Measurements from ENCODE around the gene ADAMTSL1. TPM values are rescaled to one million over a fixed set of nuclear protein-coding genes. Genes with fewer than 3 reads are reported as not detected.

ADAMTSL1 gene
- polyA plus RNA-seq, 1 experiment: 17.2 TPM

- no peak for TF ChIP-seq CTCF (IDR thresholded peaks at IDR 0.05; ENCODE audit: insufficient read depth, low read depth, low read length)
- no peak for DNase-seq (ENCODE audit: low read depth)
- ChIA-PET POLR2A (no interaction called here), CTCF (no interaction called here)
- Histone ChIP-seq H3K27me3 (ENCODE audit: control insufficient read depth, insufficient read depth, low read length) (no peaks in the 10 kb centered on the region), H3K4me3 (ENCODE audit: low read depth, low read length) (no peak overlapping the region), H3K36me3 (ENCODE audit: control insufficient read depth, insufficient read depth, low read length) (no peaks in the 10 kb centered on the region)
Observed at GRCh38 chr9:18721995-18722310, 248.0 kb downstream of the ADAMTSL1 start.

- no peaks in the 10 kb centered on the region for H3K36me3 ChIP-seq (ENCODE audit: control insufficient read depth, insufficient read depth, low read length)
- no peak overlapping the region for H3K4me3 ChIP-seq (ENCODE audit: low read depth, low read length)
- CTCF ChIA-PET: no interaction called here
- POLR2A ChIA-PET: no interaction called here
- H3K27me3 ChIP-seq (ENCODE audit: control insufficient read depth, insufficient read depth, low read length): no peaks in the 10 kb centered on the region
- DNase-seq (ENCODE audit: low read depth): no peak
- no peak for TF ChIP-seq CTCF (IDR thresholded peaks at IDR 0.05; ENCODE audit: insufficient read depth, low read depth, low read length)
Observed at GRCh38 chr9:18722882-18723281, 248.9 kb downstream of the ADAMTSL1 start.

GRCh38 chr9:18723366-18723765 lies 249.4 kb downstream of the ADAMTSL1 start:
- ChIA-PET CTCF (no interaction called here), POLR2A (interaction anchor here (0.6 kb wide), 1 partner anchor 138 kb away, joined by 4 read pairs; no protein-coding TSS in a partner anchor)
- Histone ChIP-seq H3K27me3 (ENCODE audit: control insufficient read depth, insufficient read depth, low read length) (no peaks in the 10 kb centered on the region), H3K4me3 (ENCODE audit: low read depth, low read length) (no peak overlapping the region), H3K36me3 (ENCODE audit: control insufficient read depth, insufficient read depth, low read length) (no peaks in the 10 kb centered on the region)
- no peak for DNase-seq (ENCODE audit: low read depth)
- TF ChIP-seq CTCF (IDR thresholded peaks at IDR 0.05; ENCODE audit: insufficient read depth, low read depth, low read length): no peak

- CTCF ChIA-PET: interaction anchor here (0.7 to 2.1 kb wide), 3 partner anchors 17 to 112 kb away, joined by 3 to 6 read pairs (median 3); no protein-coding TSS in a partner anchor
- Histone ChIP-seq H3K36me3 (ENCODE audit: control insufficient read depth, insufficient read depth, low read length) (no peaks in the 10 kb centered on the region), H3K27me3 (ENCODE audit: control insufficient read depth, insufficient read depth, low read length) (no peaks in the 10 kb centered on the region), H3K4me3 (ENCODE audit: low read depth, low read length) (no peak overlapping the region)
- no peak for TF ChIP-seq CTCF (IDR thresholded peaks at IDR 0.05; ENCODE audit: insufficient read depth, low read depth, low read length)
- POLR2A ChIA-PET: no interaction called here
- DNase-seq (ENCODE audit: low read depth): peak; percentile 64
Observed at GRCh38 chr9:18726546-18726945, 252.6 kb downstream of the ADAMTSL1 start.

GRCh38 chr9:18727904-18728303 lies 254.0 kb downstream of the ADAMTSL1 start:
- H3K27me3 ChIP-seq (ENCODE audit: control insufficient read depth, insufficient read depth, low read length): no peaks in the 10 kb centered on the region
- ChIA-PET CTCF (interaction anchor here (2.1 kb wide), 1 partner anchor 24 kb away, joined by 6 read pairs; no protein-coding TSS in a partner anchor), POLR2A (no interaction called here)
- H3K4me3 ChIP-seq (ENCODE audit: low read depth, low read length): no peak overlapping the region
- TF ChIP-seq CTCF (IDR thresholded peaks at IDR 0.05; ENCODE audit: insufficient read depth, low read depth, low read length): no peak
- DNase-seq (ENCODE audit: low read depth): no peak
- H3K36me3 ChIP-seq (ENCODE audit: control insufficient read depth, insufficient read depth, low read length): no peaks in the 10 kb centered on the region
